Parathyroid adenoma (tissue), 2 donors: Measurements from ENCODE around the gene DOCK4.

ENCODE experiments used
- H2AFZ ChIP-seq: fragments of 300-600 bp; sonication (generic); one replicate; pipeline ENCODE4 v1.7.0; 2017; ENCODE audit warnings: antibody characterized with exemption, mild to moderate bottlenecking
- H3K27ac ChIP-seq: fragments of 300-600 bp; sonication (generic); one replicate; pipeline ENCODE4 v1.7.0; 2017
- H3K27me3 ChIP-seq: fragments of 300-600 bp; sonication (generic); one replicate; pipeline ENCODE4 v1.7.0; 2017; ENCODE audit warnings: low read length; ENCODE audit not compliant: control insufficient read depth, insufficient read depth
- H3K36me3 ChIP-seq: fragments of 300-600 bp; sonication (generic); one replicate; pipeline ENCODE4 v1.7.0; 2017; ENCODE audit warnings: low read length; ENCODE audit not compliant: control insufficient read depth, insufficient read depth
- H3K4me1 ChIP-seq: fragments of 300-600 bp; sonication (generic); one replicate; pipeline ENCODE4 v1.7.0; 2017; ENCODE audit warnings: control low read depth
- H3K4me2 ChIP-seq: fragments of 300-600 bp; sonication (generic); one replicate; pipeline ENCODE4 v1.7.0; 2017; ENCODE audit warnings: low read length
- H3K4me3 ChIP-seq: fragments of 300-600 bp; sonication (generic); one replicate; pipeline ENCODE4 v1.7.0; 2017; ENCODE audit warnings: low read depth, low read length
- H3K79me2 ChIP-seq: fragments of 300-600 bp; sonication (generic); one replicate; pipeline ENCODE4 v1.7.0; 2017; ENCODE audit warnings: control low read depth
- H3K9ac ChIP-seq: fragments of 300-600 bp; sonication (generic); one replicate; pipeline ENCODE4 v1.7.0; 2017; ENCODE audit warnings: mild to moderate bottlenecking
- H3K9me3 ChIP-seq: fragments of 300-600 bp; sonication (generic); one replicate; pipeline ENCODE4 v1.7.0; 2017; ENCODE audit warnings: low read length; ENCODE audit not compliant: control insufficient read depth
- TF ChIP-seq, protein P1 (sequence below): fragments of 300-600 bp; sonication (generic); IDR thresholded peaks from one replicate; pipeline ENCODE4 v1.7.0; 2017; ENCODE audit warnings: antibody characterized with exemption, mild to moderate bottlenecking
- donor health status: primary hyperparathyroidism.

The DOCK4 gene

DNA sequence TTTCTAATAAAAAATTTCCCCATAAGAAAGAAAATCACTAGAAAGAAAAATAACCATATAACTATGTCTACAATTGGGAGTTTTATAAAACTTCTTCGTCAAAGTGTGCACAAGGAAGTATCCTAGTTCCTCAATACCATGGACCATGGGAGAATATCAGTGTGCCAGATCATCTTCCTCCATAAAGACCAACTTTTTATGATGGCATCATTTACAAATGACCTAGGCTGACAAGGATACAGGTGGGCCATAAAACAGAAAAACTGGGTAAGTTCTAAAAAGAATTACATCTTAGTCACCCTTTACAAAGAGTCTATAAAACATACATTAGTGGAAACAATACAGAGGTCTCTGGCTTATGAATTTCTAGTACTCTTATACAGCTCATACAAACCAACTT, 303.2 kb downstream of the DOCK4 start:
- no peaks in the 10 kb centered on the region for H3K4me1 ChIP-seq
- no peaks in the 10 kb centered on the region for H3K36me3 ChIP-seq
- TF ChIP-seq, protein P1, sequence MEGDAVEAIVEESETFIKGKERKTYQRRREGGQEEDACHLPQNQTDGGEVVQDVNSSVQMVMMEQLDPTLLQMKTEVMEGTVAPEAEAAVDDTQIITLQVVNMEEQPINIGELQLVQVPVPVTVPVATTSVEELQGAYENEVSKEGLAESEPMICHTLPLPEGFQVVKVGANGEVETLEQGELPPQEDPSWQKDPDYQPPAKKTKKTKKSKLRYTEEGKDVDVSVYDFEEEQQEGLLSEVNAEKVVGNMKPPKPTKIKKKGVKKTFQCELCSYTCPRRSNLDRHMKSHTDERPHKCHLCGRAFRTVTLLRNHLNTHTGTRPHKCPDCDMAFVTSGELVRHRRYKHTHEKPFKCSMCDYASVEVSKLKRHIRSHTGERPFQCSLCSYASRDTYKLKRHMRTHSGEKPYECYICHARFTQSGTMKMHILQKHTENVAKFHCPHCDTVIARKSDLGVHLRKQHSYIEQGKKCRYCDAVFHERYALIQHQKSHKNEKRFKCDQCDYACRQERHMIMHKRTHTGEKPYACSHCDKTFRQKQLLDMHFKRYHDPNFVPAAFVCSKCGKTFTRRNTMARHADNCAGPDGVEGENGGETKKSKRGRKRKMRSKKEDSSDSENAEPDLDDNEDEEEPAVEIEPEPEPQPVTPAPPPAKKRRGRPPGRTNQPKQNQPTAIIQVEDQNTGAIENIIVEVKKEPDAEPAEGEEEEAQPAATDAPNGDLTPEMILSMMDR, result no peak
- no peaks in the 10 kb centered on the region for H3K79me2 ChIP-seq
- no peak overlapping the region for H3K4me3 ChIP-seq
- H3K9me3 ChIP-seq, result no peaks in the 10 kb centered on the region
- no peaks in the 10 kb centered on the region for H3K27me3 ChIP-seq
- no peak overlapping the region for H3K9ac ChIP-seq
- no peak overlapping the region for H3K4me2 ChIP-seq
- no peak overlapping the region for H3K27ac ChIP-seq
- H2AFZ ChIP-seq, result no peak overlapping the region

DNA sequence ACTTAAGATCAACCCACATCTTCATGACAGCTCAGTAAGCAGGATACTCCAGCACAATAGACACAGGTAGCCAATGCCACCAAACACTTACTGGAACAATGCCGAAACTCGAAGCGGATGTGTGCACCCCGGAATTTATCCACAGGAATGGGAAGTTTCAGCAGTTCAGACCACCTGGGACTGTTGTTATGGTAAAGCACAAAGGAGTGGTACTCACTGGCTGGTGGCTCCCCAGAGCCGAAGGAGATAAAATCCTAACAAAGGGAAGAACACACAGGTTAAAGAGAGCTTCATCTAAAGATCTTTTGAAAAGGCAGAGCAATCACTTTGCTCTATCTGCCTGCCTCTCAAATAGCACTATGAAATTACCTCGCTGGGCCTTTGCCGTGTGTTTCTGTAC, 305.9 kb downstream of the DOCK4 start:
- no peak overlapping the region for H2AFZ ChIP-seq
- TF ChIP-seq, protein P1, result no peak

DNA sequence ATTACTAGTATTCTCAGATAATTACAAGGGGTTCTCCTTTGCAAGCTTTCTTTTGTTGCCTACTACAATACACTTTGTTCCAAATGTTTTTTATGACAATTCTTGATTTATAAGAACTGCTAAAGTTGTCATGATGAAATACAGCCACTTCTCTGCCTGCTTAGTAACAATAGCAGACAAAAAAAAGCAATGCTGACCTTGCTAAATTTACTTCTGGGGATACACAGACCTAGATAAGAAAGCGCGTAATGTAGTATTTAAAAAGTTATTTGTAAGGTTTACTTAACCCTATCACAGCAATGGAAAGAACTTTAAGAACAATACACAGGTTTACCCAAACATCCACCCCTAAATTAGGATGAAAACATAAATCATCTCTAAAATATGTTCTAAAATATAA, 311.1 kb downstream of the DOCK4 start:
- Histone ChIP-seq H3K4me3 (no peak overlapping the region), H3K4me1 (no peaks in the 10 kb centered on the region), H2AFZ (no peak overlapping the region), H3K9ac (no peak overlapping the region), H3K36me3 (no peaks in the 10 kb centered on the region), H3K27ac (no peak overlapping the region), H3K79me2 (no peaks in the 10 kb centered on the region), H3K4me2 (no peak overlapping the region), H3K27me3 (no peaks in the 10 kb centered on the region), H3K9me3 (no peaks in the 10 kb centered on the region)
- TF ChIP-seq, protein P1, result no peak

More for the DNA sequence above, 305.9 kb downstream of the DOCK4 start:
- Histone ChIP-seq H3K27me3 (no peaks in the 10 kb centered on the region), H3K9me3 (no peaks in the 10 kb centered on the region), H3K27ac (no peak overlapping the region), H3K79me2 (no peaks in the 10 kb centered on the region), H3K9ac (no peak overlapping the region), H3K36me3 (no peaks in the 10 kb centered on the region), H3K4me3 (no peak overlapping the region), H3K4me1 (no peaks in the 10 kb centered on the region), H3K4me2 (no peak overlapping the region)

DNA sequence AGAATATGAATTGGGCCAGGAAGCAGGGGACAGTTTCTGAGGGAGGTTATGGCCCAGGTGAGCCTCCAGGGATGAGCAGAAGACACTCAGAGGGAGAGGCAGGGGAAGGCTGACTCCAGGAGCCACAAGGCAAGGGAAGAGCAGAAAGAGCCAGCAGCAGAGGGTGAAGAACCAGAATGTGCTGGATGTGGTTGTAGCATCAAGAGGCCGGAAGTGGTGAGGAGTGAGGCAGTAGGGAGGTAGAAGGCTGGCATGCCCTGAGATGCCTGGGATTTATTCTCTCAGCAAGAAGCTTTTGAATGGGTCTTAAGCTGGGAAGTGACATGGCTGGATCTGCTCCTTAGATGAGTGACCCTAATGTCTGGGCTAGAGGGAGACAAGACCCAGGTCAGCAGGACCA, 311.7 kb downstream of the DOCK4 start:
- Histone ChIP-seq H3K9me3 (no peaks in the 10 kb centered on the region), H3K36me3 (no peaks in the 10 kb centered on the region), H3K4me2 (no peak overlapping the region), H3K27ac (no peak overlapping the region), H2AFZ (no peak overlapping the region), H3K79me2 (no peaks in the 10 kb centered on the region), H3K27me3 (no peaks in the 10 kb centered on the region), H3K4me1 (no peaks in the 10 kb centered on the region), H3K9ac (no peak overlapping the region), H3K4me3 (no peak overlapping the region)
- TF ChIP-seq, protein P1, result no peak

DNA sequence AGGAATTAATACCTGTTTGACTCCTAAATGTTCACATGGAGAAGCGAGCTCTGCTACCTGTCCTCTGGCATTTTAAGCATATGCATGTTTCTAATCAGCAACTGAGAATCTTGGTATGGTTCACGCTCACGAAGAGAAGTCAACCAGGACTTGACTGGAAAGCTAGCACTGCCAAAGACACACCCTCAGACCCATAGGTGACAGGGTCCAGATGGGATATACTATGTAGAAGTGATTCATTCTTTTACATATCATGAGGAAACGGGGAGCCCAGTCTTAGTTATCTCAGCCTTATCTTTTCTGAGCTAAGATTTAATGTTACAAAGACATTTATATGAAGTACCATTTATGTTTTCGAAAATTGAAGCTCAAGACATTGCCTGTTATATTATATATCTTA, 313.0 kb downstream of the DOCK4 start:
- Histone ChIP-seq H3K4me2 (no peak overlapping the region), H3K9me3 (no peaks in the 10 kb centered on the region), H3K27me3 (no peaks in the 10 kb centered on the region), H3K27ac (no peak overlapping the region), H3K4me3 (no peak overlapping the region), H3K36me3 (no peaks in the 10 kb centered on the region), H3K4me1 (no peaks in the 10 kb centered on the region), H3K79me2 (no peaks in the 10 kb centered on the region), H3K9ac (no peak overlapping the region), H2AFZ (no peak overlapping the region)
- TF ChIP-seq, protein P1, result no peak
